Vagina (tissue), 2 donors: ENCODE data around the gene OR2T10. TPM values are rescaled to one million over a fixed set of nuclear protein-coding genes. Genes with fewer than 3 reads are reported as not detected.
"Not testable (repeated sequence)": the region's sequence is repeated elsewhere in the genome, so short reads cannot be mapped to it uniquely, and the experiment has no call there.

Source experiments
- DNase-seq, 2 donors: peaks; one replicate each; pipeline ENCODE4 v3.0.0-alpha.2; 2017; ENCODE audit errors: extremely low spot score in 2 of 2
- H3K27ac ChIP-seq: fragments of 200-600 bp; sonication (generic); one replicate; pipeline ENCODE4 v1.5.1; 2019
- H3K27me3 ChIP-seq: fragments of 200-600 bp; sonication (generic); one replicate; pipeline ENCODE4 v1.5.1; 2019
- H3K36me3 ChIP-seq, 2 donors: fragments of 200-600 bp; sonication (generic); one replicate each; pipeline ENCODE4 v1.5.1; 2017 to 2019
- H3K4me1 ChIP-seq: fragments of 200-600 bp; sonication (generic); one replicate; pipeline ENCODE4 v1.5.1; 2019
- H3K4me3 ChIP-seq, 2 donors: fragments of 200-600 bp; sonication (generic); 1 replicate in 1 of 2; 2 replicates in 1 of 2; pipeline ENCODE4 v1.5.1; 2016 to 2019
- H3K9me3 ChIP-seq: fragments of 200-600 bp; sonication (generic); one replicate; pipeline ENCODE4 v1.5.1; 2019
- CTCF ChIP-seq, 3 experiments: fragments of 450-650 bp in 2 of 3; fragments of 200-600 bp in 1 of 3; sonication (generic) in 1 of 3; IDR thresholded peaks; one replicate each; pipeline ENCODE4 v1.5.1; 2017 to 2019; ENCODE audit warnings: antibody characterized with exemption in 3 of 3, mild to moderate bottlenecking in 2 of 3, moderate library complexity in 2 of 3
- POLR2A ChIP-seq, 2 donors: fragments of 450-650 bp; IDR thresholded peaks; one replicate each; pipeline ENCODE4 v1.6.1; 2017; ENCODE audit warnings: antibody characterized with exemption in 2 of 2, mild to moderate bottlenecking in 2 of 2, moderate library complexity in 2 of 2
- POLR2AphosphoS5 ChIP-seq, 2 donors: sonication (generic); formaldehyde crosslinking; IDR thresholded peaks; one replicate each; pipeline ENCODE4 v1.9.0; 2017; ENCODE audit warnings: antibody characterized with exemption in 2 of 2, mild to moderate bottlenecking in 2 of 2, low read depth in 1 of 2; ENCODE audit not compliant: insufficient read depth in 1 of 2
- intact Hi-C: fragments of 100-400 bp; cut with DNase I; formaldehyde crosslinking; loops from one replicate; pipeline ENCODE4 v1.15.1; 2023
- total RNA-seq: library from RNA; depleted of rRNA; stranded (reverse); fragments of >200 nt; gene quantifications from one replicate; pipeline ENCODE4 v1.2.3, GENCODE V29; 2016

OR2T10 gene
- total RNA-seq = not detected

GRCh38 chr1:248597589-248597988 is at the start of gene OR2T10:
OR2T10 (minus strand) TSS chr1:248597700; CDS start chr1:248593768, 3,932 bp downstream.
- TF ChIP-seq POLR2AphosphoS5 (IDR thresholded peaks at IDR 0.05; ENCODE audit: insufficient read depth in 1 of 2, low read depth in 1 of 2) = no peak
- no peak for TF ChIP-seq CTCF (IDR thresholded peaks at IDR 0.05)
- no peak for TF ChIP-seq POLR2A (IDR thresholded peaks at IDR 0.05)
- no peak within 1 kb of the TSS for H3K4me3 ChIP-seq
- no peaks in the 10 kb centered on the region for H3K9me3 ChIP-seq
- H3K27ac ChIP-seq = no peak within 1 kb of the TSS
- no peak for DNase-seq
- no peaks in the 10 kb centered on the region for H3K27me3 ChIP-seq
- intact Hi-C loops = no loop called here
- H3K36me3 ChIP-seq = no peaks in the 10 kb centered on the region
- no peaks in the 10 kb centered on the region for H3K4me1 ChIP-seq

- intact Hi-C loops, H3K27ac ChIP-seq, H3K36me3 ChIP-seq, H3K4me3 ChIP-seq, DNase-seq, H3K27me3 ChIP-seq, H3K9me3 ChIP-seq, H3K4me1 ChIP-seq: not testable (repeated sequence)
Observed at GRCh38 chr1:248645178-248645577, 47.7 kb upstream of the OR2T10 start, which contains the start of gene OR2T35. OR2T35 (minus strand) TSS chr1:248645278; CDS start chr1:248639258, 6,020 bp downstream.

- DNase-seq, H3K27me3 ChIP-seq, H3K4me3 ChIP-seq, H3K36me3 ChIP-seq, H3K27ac ChIP-seq, H3K4me1 ChIP-seq, H3K9me3 ChIP-seq, intact Hi-C loops: not testable (repeated sequence)
Observed at GRCh38 chr1:248642971-248643651, 45.6 kb upstream of the OR2T10 start.

- H3K4me1 ChIP-seq, H3K9me3 ChIP-seq, H3K27me3 ChIP-seq, H3K27ac ChIP-seq, DNase-seq, intact Hi-C loops, H3K36me3 ChIP-seq, H3K4me3 ChIP-seq: not testable (repeated sequence)
Observed at GRCh38 chr1:248641583-248641982, 44.1 kb upstream of the OR2T10 start.

GRCh38 chr1:248640906-248641305 is 43.4 kb upstream of the OR2T10 start:
- DNase-seq, H3K27ac ChIP-seq, H3K27me3 ChIP-seq, H3K4me3 ChIP-seq, H3K36me3 ChIP-seq, H3K4me1 ChIP-seq, intact Hi-C loops, H3K9me3 ChIP-seq: not testable (repeated sequence)

- not testable (repeated sequence) for H3K4me1 ChIP-seq, H3K36me3 ChIP-seq, H3K4me3 ChIP-seq, H3K9me3 ChIP-seq, DNase-seq, H3K27ac ChIP-seq, H3K27me3 ChIP-seq
- intact Hi-C loops = loop anchor here (10.0 kb wide), 1 partner anchor 1365 kb away; no protein-coding TSS in a partner anchor
Observed at GRCh38 chr1:248639652-248640051, 42.2 kb upstream of the OR2T10 start.

GRCh38 chr1:248636612-248637011 is 39.1 kb upstream of the OR2T10 start:
- intact Hi-C loops = loop anchor here (10.0 kb wide), 1 partner anchor 1362 kb away; no protein-coding TSS in a partner anchor
- DNase-seq, H3K4me3 ChIP-seq, H3K27ac ChIP-seq, H3K4me1 ChIP-seq, H3K27me3 ChIP-seq, H3K36me3 ChIP-seq, H3K9me3 ChIP-seq: not testable (repeated sequence)

GRCh38 chr1:248634991-248635390 is 37.5 kb upstream of the OR2T10 start, which contains the start of gene OR2T11:
OR2T11 (minus strand) TSS chr1:248635091; CDS start chr1:248627128, 7,963 bp downstream.
- not testable (repeated sequence) for H3K9me3 ChIP-seq, H3K27me3 ChIP-seq, H3K27ac ChIP-seq, DNase-seq, H3K36me3 ChIP-seq, H3K4me1 ChIP-seq, H3K4me3 ChIP-seq
- intact Hi-C loops = loop anchor here (10.0 kb wide), 1 partner anchor 1360 kb away; no protein-coding TSS in a partner anchor
